ENCODE data around the gene BRME1.
A peak's percentile ranks its signal among the peaks of the same experiment; 100 is the strongest.

The BRME1 gene

DNA sequence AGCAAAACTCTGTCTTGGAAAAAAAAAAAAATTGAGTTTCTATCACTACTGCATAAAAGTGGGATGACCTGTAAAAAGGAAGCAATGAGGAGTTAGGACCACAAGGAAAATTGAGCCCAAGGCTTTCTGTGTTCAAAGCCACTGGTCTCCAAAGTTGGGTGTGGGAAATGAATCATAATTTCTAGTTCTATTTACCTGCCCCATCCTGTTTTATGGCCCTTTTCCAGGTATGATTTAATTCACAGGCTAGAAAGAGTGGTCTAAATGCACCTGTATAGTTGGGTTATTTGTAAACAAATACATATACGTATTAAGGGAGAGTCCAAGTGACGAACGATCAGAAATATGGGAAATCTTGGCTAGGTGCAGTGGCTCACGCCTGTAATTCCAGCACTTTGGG is 40.5 kb upstream of the BRME1 start:
- in situ Hi-C loops (cut with HindIII; ENCODE audit: low sequenced_read_pairs): no loop called here
- TF ChIP-seq, protein P1, sequence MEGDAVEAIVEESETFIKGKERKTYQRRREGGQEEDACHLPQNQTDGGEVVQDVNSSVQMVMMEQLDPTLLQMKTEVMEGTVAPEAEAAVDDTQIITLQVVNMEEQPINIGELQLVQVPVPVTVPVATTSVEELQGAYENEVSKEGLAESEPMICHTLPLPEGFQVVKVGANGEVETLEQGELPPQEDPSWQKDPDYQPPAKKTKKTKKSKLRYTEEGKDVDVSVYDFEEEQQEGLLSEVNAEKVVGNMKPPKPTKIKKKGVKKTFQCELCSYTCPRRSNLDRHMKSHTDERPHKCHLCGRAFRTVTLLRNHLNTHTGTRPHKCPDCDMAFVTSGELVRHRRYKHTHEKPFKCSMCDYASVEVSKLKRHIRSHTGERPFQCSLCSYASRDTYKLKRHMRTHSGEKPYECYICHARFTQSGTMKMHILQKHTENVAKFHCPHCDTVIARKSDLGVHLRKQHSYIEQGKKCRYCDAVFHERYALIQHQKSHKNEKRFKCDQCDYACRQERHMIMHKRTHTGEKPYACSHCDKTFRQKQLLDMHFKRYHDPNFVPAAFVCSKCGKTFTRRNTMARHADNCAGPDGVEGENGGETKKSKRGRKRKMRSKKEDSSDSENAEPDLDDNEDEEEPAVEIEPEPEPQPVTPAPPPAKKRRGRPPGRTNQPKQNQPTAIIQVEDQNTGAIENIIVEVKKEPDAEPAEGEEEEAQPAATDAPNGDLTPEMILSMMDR (IDR thresholded peaks at IDR 0.05; ENCODE audit: low read depth, low read length, missing control alignments): no peak
- DNase-seq (ENCODE audit: low read depth): no peak
- H3K4me3 ChIP-seq (ENCODE audit: low read depth, low read length): no peak overlapping the region

DNA sequence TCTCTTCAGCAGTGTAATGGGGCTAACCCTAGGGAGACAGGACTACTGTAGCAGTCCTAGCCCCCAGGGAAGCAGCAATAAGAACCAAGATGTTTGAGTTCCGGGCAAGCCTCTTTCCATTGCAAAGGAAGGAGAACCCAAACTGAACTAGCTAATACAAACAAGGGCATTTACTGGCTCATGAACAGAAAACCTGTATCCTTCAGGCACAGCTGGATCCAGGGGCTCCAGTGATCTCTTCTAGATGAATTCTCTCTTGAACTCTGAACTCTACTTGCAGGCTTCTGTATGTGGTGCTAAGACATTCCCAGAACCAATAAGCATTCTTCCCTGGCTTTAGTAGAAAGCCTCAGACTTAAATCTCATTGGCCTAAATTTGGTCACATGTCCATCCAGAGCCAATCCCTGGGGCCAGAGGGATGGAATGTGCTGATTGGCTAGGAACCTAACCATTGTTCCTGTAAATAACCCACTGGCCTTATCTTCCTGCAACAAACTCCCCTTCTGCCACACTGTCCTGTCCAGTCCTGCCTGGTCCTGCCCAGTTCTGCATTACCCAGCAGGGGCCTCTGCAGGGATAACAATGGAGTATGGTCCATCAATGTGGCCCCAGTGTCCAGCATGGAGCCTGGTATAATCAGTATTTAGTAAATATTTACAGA is 36.2 kb upstream of the BRME1 start:
- TF ChIP-seq, protein P1 (IDR thresholded peaks at IDR 0.05; ENCODE audit: low read depth, low read length, missing control alignments): no peak
- in situ Hi-C loops (cut with HindIII; ENCODE audit: low sequenced_read_pairs): no loop called here
- no peak for DNase-seq (ENCODE audit: low read depth)
- no peak overlapping the region for H3K4me3 ChIP-seq (ENCODE audit: low read depth, low read length)

DNA sequence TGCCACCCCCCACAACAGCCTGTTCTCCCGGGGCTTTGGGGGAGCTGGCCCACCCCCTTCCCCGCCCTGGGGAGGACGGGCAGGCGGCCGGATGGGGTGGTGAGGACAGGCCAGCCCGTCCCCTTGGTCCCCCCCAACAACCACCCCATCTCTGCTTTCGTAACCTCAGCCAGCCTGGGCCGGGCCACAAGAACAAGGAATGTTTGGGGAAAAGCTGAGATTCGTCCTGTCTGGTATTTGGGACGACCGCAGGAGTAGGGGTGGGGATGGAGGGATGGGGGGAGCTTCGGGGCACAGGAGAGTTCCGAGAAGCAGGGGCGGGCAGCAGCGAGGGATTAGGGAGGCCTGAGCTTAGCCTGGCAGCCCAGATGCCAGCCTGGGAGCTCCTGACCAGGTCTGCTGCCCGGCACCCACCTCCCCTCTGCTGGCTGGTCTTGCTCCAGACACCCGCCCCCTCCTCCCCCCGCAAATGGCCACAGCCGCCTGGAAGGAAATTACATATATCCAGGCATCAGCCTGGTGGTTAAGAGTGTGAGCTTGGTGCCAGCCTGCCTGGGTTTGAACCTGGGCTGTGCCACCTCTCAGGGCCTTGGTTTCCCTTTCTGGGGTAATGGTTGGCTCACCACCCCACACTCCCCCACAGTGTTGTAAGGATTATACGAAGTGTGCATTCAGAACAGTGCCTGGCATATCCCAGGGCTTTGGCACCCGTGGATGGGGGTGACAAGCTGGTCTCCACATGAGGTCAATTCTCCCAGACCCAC is 32.6 kb upstream of the BRME1 start, which contains the start of gene PODNL1:
TSS of gene PODNL1 (minus strand) at position 117 of the 764 bp plus-strand sequence. CDS start 236 bp downstream, outside the sequence.
- H3K4me3 ChIP-seq (ENCODE audit: low read depth, low read length): peak within 1 kb of the TSS; percentile 41
- in situ Hi-C loops (cut with HindIII; ENCODE audit: low sequenced_read_pairs): no loop called here
- TF ChIP-seq, protein P1 (IDR thresholded peaks at IDR 0.05; ENCODE audit: low read depth, low read length, missing control alignments): no peak
- peak; percentile 19 for DNase-seq (ENCODE audit: low read depth)

DNA sequence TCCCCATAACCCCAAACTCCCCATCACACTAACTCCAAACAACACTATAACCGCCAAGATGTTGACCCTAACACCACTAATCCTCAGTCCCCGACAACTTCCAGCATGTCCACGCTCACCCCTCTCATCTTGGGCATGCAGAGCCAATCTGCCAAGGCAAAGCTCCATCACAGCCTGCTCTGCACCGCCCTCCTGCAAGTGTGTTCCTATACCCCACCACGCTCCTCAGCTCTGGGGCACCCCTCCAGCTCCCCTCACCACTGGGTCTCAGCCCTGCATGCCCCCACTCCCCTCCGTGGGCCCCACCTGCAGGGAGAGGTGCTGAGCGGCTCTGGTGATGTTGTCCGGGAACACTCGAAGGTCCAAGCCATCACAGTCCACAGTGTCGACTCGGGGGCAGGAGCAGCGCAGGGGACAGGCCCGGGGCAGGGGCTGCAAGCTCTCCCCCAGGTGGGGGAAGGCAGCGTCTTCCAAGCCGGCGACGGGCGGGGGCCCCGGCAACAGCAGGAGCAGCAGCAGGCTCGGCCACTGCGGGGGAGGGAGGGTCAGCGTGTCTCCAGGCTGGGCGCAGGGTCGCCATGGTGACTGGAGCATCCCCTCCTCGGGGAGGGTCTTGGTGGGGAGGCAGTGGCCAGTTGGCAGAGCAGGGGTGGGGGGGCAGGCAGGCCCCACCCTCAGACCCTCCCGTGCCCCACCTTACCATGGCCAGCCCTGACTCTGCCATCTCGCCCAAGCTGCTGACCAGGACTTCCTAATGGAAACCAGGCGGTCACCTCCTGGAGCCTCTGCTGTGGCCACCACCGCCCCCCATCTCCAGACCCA is 31.8 kb upstream of the BRME1 start:
- peak overlapping the region; percentile 41 for H3K4me3 ChIP-seq (ENCODE audit: low read depth, low read length)
- TF ChIP-seq, protein P1 (IDR thresholded peaks at IDR 0.05; ENCODE audit: low read depth, low read length, missing control alignments): no peak
- DNase-seq (ENCODE audit: low read depth): no peak
- in situ Hi-C loops (cut with HindIII; ENCODE audit: low sequenced_read_pairs): no loop called here

DNA sequence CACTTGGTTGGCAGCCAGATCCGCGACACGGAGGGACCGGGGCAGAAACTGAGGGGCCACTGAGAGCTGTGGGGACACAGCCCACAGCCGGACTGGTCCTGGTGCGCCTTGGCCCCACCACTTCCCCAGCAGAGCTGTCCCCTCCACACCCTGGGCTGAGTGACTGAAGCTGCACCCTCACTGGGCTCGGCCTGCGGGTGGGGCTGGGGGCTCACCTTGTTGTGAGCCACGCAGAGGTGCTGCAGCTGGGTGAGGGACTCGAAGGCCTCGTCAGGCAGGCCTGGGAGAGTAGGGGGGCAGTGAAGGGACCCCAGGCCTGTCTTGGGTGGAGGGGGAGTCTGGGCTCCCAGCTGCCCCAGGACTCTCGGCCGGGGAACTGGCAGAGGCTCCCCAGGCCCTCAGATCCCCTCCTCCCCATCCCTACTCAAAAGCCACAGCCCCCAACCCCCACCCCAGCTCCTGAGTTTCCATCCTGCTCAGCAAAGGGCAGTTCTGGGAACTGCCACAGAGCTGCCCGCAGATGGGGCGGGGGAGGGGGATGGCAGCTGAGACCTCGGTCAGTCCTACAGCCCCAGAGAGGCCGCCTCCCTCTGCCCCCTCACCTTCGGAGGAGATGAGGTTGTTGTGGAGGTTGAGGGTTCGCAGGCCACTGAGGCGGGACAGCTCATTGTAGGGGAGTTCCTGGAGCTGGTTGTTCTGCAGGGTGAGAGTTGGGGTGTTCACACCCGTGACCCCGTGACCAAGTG is 30.0 kb upstream of the BRME1 start:
- in situ Hi-C loops (cut with HindIII; ENCODE audit: low sequenced_read_pairs): no loop called here
- H3K4me3 ChIP-seq (ENCODE audit: low read depth, low read length): no peak overlapping the region
- TF ChIP-seq, protein P1 (IDR thresholded peaks at IDR 0.05; ENCODE audit: low read depth, low read length, missing control alignments): no peak
- no peak for DNase-seq (ENCODE audit: low read depth)

DNA sequence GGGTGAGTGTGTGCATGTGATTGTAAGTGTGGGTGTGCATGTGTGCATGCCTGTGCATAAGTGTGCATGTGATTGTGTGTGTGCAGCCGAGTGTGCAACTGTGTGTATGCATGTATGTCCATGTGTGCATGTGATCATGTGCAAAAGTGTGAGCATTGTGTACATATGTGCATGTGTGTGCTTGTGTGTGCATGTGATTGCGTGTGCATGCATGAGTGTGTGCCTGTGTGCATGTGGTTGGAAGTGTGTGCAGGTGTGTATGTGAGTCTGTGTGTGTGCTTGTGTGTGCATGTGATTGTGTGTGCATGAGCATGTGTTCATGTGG is 28.8 kb upstream of the BRME1 start:
- TF ChIP-seq, protein P1 (IDR thresholded peaks at IDR 0.05; ENCODE audit: low read depth, low read length, missing control alignments): no peak
- H3K4me3 ChIP-seq (ENCODE audit: low read depth, low read length): no peak overlapping the region
- in situ Hi-C loops (cut with HindIII; ENCODE audit: low sequenced_read_pairs): no loop called here
- DNase-seq (ENCODE audit: low read depth): no peak
